Uterus (tissue), 2 donors: ENCODE measurements around the gene DLGAP1.

Source experiments
- POLR2A ChIP-seq, 2 donors: fragments of 450-650 bp; IDR thresholded peaks; one replicate each; pipeline ENCODE4 v1.6.1; 2016; ENCODE audit warnings: antibody characterized with exemption in 2 of 2, mild to moderate bottlenecking in 1 of 2, moderate library complexity in 1 of 2
- TF ChIP-seq, protein P1 (sequence below), 4 experiments: fragments of 200-600 bp in 2 of 4; fragments of 450-650 bp in 2 of 4; sonication (generic) in 2 of 4; IDR thresholded peaks; one replicate each; pipeline ENCODE4 v1.5.1; 2016 to 2019; ENCODE audit warnings: antibody characterized with exemption in 4 of 4, mild to moderate bottlenecking in 2 of 4, moderate library complexity in 1 of 4

DNA sequence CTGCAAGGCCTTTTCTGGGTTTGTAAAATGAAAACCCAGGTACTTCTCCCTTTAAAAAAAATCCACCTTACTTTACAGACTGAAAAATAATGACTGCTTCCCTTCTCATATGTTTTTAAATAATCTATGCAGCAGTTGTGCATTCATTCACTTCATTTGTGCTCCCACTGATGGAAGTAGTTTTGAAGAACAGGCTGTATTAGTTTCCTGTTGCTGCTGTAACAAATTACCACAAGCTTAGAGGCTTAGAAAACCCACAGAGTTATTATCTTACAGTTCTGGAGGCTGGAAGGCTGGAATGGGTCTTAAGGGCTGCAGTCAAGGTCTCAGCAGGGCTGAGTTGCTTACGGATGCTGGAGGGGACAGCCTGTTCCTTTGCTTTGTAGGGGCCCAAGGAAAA lies 670.2 kb downstream of the DLGAP1 start:
- TF ChIP-seq, protein P1, sequence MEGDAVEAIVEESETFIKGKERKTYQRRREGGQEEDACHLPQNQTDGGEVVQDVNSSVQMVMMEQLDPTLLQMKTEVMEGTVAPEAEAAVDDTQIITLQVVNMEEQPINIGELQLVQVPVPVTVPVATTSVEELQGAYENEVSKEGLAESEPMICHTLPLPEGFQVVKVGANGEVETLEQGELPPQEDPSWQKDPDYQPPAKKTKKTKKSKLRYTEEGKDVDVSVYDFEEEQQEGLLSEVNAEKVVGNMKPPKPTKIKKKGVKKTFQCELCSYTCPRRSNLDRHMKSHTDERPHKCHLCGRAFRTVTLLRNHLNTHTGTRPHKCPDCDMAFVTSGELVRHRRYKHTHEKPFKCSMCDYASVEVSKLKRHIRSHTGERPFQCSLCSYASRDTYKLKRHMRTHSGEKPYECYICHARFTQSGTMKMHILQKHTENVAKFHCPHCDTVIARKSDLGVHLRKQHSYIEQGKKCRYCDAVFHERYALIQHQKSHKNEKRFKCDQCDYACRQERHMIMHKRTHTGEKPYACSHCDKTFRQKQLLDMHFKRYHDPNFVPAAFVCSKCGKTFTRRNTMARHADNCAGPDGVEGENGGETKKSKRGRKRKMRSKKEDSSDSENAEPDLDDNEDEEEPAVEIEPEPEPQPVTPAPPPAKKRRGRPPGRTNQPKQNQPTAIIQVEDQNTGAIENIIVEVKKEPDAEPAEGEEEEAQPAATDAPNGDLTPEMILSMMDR (IDR thresholded peaks at IDR 0.05) = no peak
- TF ChIP-seq POLR2A (IDR thresholded peaks at IDR 0.05) = no peak
